ENCODE data around the gene TACC3.

DNA sequence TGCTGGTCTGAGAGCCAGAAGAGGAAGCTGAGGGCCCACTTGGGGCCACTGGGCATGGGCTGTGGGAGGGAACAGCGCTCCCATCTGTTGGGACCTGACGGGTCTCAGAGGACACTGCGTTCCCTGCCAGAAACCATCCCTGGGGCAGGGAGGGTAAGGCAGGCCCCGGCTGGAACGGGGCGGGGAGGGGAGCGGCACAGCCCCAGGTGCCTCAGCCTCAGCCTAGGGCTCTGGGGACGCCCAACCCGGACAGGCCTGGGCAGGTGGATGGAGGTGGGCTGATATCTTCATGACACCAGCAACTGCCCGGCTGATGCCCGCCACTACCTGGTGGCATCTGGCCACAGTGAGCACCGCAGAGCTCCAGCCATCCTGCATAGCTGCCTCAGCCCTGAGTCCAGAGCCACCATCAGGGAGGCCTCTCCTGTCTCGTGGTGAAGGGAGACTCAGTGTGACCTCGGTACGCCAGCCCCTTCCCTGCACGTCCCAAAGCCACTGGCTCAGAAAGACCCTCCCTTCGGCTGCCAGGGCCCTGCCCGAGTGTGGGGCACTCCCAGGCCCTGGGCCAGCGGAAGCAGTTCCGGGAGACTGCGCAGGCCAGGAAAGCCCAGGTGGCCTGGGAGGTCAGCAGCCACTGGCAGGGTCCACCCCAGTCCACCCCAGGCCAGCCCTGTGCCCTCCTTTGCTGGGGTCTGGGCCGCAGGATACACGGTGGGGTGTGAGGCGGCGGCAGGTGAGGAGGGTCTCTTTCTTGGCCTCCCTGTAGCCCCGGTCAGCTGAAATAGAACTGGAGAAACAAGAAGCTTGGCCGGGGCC lies 37.2 kb downstream of the TACC3 start:
- TF ChIP-seq, protein P1, sequence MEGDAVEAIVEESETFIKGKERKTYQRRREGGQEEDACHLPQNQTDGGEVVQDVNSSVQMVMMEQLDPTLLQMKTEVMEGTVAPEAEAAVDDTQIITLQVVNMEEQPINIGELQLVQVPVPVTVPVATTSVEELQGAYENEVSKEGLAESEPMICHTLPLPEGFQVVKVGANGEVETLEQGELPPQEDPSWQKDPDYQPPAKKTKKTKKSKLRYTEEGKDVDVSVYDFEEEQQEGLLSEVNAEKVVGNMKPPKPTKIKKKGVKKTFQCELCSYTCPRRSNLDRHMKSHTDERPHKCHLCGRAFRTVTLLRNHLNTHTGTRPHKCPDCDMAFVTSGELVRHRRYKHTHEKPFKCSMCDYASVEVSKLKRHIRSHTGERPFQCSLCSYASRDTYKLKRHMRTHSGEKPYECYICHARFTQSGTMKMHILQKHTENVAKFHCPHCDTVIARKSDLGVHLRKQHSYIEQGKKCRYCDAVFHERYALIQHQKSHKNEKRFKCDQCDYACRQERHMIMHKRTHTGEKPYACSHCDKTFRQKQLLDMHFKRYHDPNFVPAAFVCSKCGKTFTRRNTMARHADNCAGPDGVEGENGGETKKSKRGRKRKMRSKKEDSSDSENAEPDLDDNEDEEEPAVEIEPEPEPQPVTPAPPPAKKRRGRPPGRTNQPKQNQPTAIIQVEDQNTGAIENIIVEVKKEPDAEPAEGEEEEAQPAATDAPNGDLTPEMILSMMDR (IDR thresholded peaks at IDR 0.05; ENCODE audit: insufficient read depth, low read depth, low read length) = no peak
- no peak for TF ChIP-seq EZH2 (IDR thresholded peaks at IDR 0.05; ENCODE audit: insufficient read depth, low read length)

All from astrocyte (in vitro differentiated cells and primary cell).